GM19239 (cell line): Measurements from ENCODE around the gene CFAP46.
A peak's percentile ranks its signal among the peaks of the same experiment; 100 is the strongest.

Experiments
- DNase-seq: peaks from one replicate; pipeline ENCODE4 v3.0.0; 2011; ENCODE audit warnings: low spot score; ENCODE audit not compliant: insufficient read length
- FAIRE-seq: peaks from 2 replicates; lab custom pipeline; 2011; peaks lifted over from hg19 to GRCh38; lab: Jason Lieb, UNC

Gene CFAP46

GRCh38 chr10:132942101-132943057 lies at the start of gene CFAP46:
CFAP46 (minus strand) TSS chr10:132942570; CDS start chr10:132942484, 86 bp downstream.
- FAIRE-seq = no peak
- peak; percentile 50 for DNase-seq

DNA sequence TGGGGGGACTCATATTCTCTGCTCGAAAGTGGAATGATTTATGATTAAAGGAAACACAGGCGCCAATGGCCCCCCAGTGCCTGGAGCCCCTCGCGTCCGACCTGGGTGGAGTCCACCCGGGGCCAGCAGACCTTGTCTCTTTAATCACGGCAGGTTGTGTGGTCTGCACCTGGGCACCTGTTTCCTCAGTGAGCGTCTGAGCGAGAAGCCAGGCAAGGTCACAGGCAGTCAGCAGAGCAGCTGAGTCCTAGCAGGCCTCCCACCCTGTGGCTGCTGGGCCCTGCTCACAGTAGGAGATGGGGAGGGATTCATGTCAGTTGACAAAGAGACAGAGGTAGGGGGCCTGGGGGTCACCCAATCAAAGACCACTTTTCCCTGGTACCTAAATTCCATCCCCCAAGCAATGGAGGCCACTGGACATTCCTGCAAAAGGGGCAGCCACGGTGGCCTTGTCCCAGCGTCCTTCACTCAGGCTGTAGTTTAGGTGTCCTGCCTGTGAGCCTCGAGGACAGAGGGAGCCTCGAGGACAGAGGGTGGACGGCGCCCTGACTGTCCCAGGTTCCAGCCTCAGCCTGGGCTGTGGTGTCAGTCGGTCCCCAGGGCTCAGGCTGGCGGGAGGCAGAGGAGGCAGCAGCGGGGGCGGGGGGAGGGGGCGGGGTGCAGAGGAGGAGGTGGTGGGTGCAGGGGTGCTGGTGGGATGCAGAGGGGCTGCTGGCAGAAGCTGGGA lies 49.5 kb upstream of the CFAP46 start:
- no peak for DNase-seq
- no peak for FAIRE-seq

DNA sequence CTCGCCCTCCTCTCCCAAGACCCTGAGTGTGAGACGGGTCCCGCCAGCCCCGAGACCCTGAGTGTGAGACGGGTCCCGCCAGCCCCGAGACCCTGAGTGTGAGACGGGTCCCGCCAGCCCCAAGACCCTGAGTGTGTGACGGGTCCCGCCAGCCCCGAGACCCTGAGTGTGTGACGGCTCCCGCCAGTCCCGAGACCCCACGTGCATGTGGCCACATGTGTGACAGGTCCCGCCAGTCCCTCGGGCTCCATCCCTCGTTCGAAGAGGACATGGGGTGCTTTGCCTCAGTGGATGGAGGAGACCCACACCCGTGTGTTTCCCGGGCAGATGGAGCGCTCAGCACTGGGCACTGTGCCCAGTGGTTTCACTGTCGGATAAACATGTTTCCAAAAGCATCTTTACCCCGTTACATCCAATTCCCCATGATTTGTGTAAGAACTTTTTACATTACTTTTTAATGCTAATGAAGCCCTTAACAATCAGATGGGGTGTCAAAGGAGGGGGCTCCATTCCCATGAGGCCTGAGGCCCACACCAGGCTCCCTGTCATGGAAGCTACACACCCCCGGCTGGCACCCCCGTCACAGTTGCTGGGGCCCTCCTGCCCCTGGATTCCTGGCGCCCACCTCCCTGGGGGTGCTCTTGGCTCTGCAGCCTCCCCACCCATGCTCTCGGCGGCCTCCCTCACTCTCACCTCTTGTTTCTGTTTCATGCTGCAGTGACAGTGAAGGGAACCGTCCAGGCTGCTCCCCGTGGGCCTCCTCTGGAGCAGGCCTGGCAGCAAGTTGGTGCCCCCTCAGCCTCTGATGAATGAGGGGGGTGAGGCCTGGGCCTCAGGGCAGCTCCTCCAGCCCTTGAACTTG lies 48.5 kb upstream of the CFAP46 start:
- FAIRE-seq = no peak
- DNase-seq = no peak

- FAIRE-seq (no peak), DNase-seq (no peak)
Measured at GRCh38 chr10:132989476-132990415, 47.4 kb upstream of the CFAP46 start.

DNA sequence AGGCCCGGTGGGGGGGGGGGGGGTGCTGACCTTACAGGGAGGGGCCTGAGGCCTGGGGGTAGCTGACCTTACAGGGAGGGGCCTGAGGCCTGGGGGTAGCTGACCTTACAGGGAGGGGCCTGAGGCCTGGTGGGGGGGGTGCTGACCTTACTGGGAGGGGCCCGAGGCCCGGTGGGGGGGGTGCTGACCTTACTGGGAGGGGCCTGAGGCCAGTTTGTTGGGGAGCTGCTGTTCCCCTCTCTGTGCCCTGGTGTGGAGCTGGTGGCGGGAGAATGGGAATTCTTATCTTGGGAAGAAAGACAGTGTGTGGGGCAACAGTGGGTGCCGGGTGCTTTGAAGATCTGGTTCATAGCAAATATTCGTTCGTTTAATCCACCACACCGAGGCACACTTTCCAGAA lies 46.6 kb upstream of the CFAP46 start:
- no peak for DNase-seq
- FAIRE-seq = no peak

DNA sequence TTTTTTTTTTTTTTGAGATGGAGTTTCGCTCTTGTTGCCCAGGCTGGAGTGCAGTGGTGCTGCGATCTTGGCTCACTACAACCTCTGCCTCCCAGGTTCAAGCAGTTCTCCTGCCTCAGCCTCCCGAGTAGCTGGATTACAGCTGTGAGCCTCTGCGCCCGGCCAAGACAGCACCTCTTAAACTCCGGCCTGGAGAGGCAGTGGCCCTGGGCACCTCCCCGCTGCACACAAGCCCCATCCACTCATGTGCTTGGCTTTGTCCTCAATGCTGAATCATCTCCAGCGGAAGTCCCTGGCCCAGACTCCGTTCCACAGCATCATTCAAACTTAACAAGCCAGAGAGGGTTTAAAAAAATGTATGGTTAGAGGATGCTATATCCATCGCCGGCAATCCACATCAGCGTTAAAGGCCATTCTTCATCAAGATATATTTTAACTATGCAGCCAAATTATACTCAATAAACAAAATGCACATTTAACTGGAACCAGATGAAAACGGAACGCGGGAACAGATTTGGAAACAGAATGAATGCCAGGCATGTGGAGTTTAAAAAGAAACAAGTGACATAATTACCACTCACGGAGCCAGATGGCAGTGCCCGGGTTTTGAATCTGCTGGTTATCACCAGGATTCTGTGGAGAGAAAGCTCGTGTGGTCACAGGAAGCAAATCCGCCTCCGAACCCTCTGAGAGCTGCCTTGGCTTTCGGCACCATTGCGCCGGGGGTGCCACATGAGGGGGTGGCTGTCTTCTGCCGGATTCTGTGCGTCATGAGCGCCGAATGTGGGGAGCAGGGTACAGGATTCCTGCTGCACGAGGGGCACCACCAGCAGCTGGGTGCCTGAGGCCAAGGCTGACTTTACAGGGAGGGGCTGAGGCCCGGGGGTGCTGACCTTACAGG lies 45.6 kb upstream of the CFAP46 start:
- FAIRE-seq = no peak
- DNase-seq = no peak

DNA sequence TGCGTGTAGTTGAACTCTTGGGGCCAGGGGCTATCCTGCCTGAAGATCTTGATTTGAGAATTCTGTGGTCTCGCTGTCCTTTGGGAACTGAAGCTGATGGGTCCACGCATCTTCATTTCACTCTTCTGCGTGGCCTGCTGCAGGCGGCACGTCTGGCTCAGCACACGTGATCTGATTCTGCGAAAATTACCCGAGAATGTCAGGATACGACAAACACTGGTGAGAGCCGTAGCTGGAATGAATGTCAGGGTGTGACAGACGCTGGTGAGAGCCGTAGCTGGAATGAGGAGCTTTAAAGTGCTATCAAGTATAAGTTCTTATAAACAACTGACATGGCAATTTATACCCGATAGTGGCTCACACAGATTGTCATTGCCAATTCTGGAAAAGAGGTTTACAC lies 44.6 kb upstream of the CFAP46 start:
- FAIRE-seq = no peak
- no peak for DNase-seq

- DNase-seq = no peak
- FAIRE-seq = no peak
Measured at GRCh38 chr10:132986576-132986975, 44.2 kb upstream of the CFAP46 start.

- FAIRE-seq = no peak
- no peak for DNase-seq
Measured at GRCh38 chr10:132986076-132986475, 43.7 kb upstream of the CFAP46 start.

DNA sequence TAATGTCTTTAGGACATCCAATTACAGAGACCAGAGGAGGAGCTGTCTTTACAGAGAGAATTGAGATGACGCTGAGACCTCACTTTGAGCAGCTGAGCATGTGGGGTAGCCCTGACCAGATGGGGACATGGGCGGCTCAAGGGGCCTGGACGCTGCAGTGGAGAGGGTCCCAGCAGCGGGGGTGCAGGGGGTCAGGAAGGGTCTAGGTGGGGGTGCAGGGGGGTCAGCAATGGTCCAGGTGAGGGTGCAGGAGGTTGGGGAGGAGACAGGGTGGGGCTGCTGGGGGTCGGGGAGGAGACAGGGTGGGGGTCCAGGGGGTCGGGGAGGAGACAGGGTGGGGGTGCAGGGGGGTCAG lies 43.2 kb upstream of the CFAP46 start:
- DNase-seq = no peak
- FAIRE-seq = no peak

GRCh38 chr10:132984801-132985545 lies 42.6 kb upstream of the CFAP46 start:
- FAIRE-seq (no peak), DNase-seq (no peak)

- FAIRE-seq = no peak
- no peak for DNase-seq
Measured at GRCh38 chr10:132984008-132984295, 41.6 kb upstream of the CFAP46 start.

DNA sequence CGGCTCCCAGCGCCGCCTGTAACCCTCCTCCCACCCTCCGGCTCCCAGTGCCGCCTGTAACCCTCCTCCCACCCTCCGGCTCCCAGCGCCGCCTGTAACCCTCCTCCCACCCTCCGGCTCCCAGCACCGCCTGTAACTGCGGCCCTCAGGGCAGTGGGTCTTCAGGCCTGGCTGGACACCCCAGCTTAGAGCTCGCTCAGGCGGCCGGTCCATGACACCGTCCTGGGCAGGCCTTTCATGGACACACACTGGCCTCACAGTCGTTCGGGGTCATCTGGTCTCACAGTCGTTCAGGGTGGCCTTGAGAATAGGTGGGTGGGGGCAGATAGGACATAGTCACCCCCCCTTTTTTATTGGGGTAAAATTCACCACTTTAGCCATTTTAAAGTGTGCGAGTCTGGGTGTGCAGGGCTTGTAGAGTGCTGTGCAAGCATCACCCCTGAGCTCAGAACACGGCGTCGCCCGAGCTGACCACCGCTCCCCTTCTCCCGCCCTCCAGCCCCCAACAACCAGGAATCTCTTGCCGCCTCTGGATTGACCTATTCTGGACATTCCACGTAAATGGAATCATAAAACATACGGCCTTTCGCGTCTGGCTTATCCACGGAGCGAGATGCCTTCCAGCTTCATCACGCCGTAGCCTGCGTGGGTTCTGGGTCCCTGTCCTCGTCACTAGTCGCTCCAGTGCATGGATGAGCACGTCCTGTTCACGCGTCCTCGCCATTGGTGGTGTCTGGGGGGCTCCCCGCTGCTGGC lies 41.1 kb upstream of the CFAP46 start:
- no peak for FAIRE-seq
- no peak for DNase-seq

DNA sequence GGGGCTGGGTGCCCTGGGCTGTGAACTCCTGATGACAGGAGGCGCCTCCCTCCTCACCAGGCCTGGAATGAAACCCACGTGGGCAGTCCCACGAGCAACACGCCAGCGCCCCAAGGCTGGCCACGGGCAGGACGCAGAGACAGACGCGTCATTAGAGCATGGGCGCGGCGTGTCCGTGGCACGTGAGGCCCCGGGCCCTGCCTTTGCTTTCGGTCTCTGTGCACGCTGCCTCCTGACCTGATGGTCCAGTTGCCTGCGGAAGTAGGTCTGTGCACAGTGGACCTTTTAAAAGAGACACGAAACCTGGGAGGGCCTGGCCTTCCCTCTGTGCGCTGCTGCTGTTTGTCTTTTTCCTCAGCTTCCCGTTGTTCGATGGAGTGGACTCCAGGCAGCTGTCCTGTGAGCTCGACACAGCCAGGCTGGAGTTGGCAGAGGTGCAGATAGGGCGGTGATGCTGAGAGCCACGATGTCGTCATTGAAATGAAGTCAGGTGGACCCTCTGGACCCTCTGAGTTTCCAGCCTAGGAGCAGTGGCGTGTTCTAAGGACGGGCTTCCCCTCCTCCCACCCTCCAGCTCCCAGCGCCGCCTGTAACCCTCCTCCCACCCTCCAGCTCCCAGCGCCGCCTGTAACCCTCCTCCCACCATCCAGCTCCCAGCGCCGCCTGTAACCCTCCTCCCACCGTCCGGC lies 40.1 kb upstream of the CFAP46 start:
- no peak for DNase-seq
- FAIRE-seq = no peak

DNA sequence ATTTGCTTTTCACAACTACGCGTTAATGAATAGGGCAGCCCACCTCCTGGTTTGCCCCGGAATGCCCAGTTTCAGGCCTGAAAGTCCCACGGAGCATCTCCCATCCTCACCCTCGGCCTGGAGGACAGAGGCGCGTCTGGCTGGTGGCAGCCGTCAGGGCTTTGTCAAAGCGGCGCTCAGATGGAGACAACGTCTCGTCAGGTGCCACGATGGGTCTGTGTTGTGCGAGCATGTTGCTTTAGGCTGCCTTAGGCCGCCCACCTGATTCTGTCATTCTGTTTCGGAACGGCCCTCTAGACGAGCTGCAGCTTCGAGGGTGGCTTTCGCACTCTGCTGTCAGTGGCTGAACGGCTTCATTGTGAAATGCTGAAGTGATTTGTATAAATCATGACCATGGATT lies 39.4 kb upstream of the CFAP46 start:
- DNase-seq = no peak
- no peak for FAIRE-seq

DNA sequence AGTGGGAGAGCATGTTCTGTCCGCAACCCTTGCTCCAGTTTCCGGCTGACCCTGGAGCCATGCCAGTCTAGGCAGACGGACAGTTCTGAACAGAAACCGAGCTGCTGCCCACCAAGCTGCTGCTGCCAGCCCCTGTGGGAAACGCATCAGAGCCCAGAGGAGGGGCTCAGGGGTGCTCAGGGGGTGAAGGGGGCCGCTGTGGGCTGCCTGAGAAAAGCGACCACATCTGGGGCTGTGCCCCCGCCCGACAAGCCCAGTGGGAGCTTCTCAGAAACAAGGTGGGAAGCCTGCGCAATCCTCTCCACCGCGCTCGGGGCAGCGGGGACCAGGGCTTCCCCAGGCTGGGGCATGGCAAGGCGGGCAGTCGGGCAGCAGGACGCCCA lies 38.8 kb upstream of the CFAP46 start:
- FAIRE-seq (no peak), DNase-seq (no peak)
